HepG2 (cell line): ENCODE measurements around the gene UNC13D. TPM values are rescaled to one million over a fixed set of nuclear protein-coding genes. Genes with fewer than 3 reads are reported as not detected.

Experiments used
- CBX2 ChIP-seq, 2 experiments: fragments of 200-600 bp in 1 of 2; sonication (generic); formaldehyde crosslinking in 1 of 2; IDR thresholded peaks; 2 replicates each; pipeline versions ENCODE4 v1.7.0 to v1.8.1; 2018 to 2022; ENCODE audit warnings: low read depth in 2 of 2, low read length in 1 of 2, mild to moderate bottlenecking in 1 of 2, missing genetic modification reagents in 1 of 2
- FUBP1 ChIP-seq: sonication (generic); formaldehyde crosslinking; IDR thresholded peaks from 2 replicates; pipeline ENCODE4 v1.5.1; 2020; ENCODE audit warnings: missing genetic modification reagents, mild to moderate bottlenecking, borderline replicate concordance
- GABPA ChIP-seq, 2 experiments: IDR thresholded peaks; 2 replicates each; pipeline ENCODE4 v1.6.1; 2011 to 2016; ENCODE audit warnings: low read depth in 2 of 2, low read length in 1 of 2, missing biosample characterization in 1 of 2, missing genetic modification characterization in 1 of 2
- GATAD1 ChIP-seq: IDR thresholded peaks from 2 replicates; pipeline ENCODE4 v1.6.1; 2016; ENCODE audit warnings: missing genetic modification reagents, missing compliant biosample characterization
- GZF1 ChIP-seq: sonication (generic); formaldehyde crosslinking; IDR thresholded peaks from 2 replicates; pipeline ENCODE4 v1.5.1; 2020; ENCODE audit warnings: mild to moderate bottlenecking, missing genetic modification reagents
- KLF11 ChIP-seq: IDR thresholded peaks from 2 replicates; pipeline ENCODE4 v1.6.1; 2016; ENCODE audit warnings: missing compliant biosample characterization
- MIER3 ChIP-seq: IDR thresholded peaks from 2 replicates; pipeline ENCODE4 v1.6.1; 2016; ENCODE audit warnings: missing compliant biosample characterization, borderline replicate concordance
- MZF1 ChIP-seq: sonication (generic); formaldehyde crosslinking; IDR thresholded peaks from 2 replicates; pipeline ENCODE4 v1.8.1; 2023; ENCODE audit warnings: mild to moderate bottlenecking, missing genetic modification reagents, borderline replicate concordance
- NFIC ChIP-seq: IDR thresholded peaks from 2 replicates; pipeline ENCODE4 v1.6.1; 2012; ENCODE audit warnings: mild to moderate bottlenecking, low read length, inconsistent platforms
- NONO ChIP-seq, 2 experiments: fragments of 450-650 bp in 1 of 2; sonication (generic) in 1 of 2; formaldehyde crosslinking in 1 of 2; IDR thresholded peaks in 1 of 2; conservative IDR thresholded peaks in 1 of 2; 2 replicates each; pipeline versions ENCODE4 v1.6.1 to v1.8.0; 2017 to 2022; ENCODE audit warnings: mild to moderate bottlenecking in 1 of 2, missing genetic modification reagents in 1 of 2, moderate library complexity in 1 of 2
- PPARG ChIP-seq: conservative IDR thresholded peaks from 2 replicates; pipeline ENCODE4 v1.6.1; 2016; ENCODE audit warnings: missing biosample characterization, missing genetic modification reagents
- REPIN1 ChIP-seq: sonication (generic); formaldehyde crosslinking; IDR thresholded peaks from 2 replicates; pipeline ENCODE4 v1.8.0; 2022; ENCODE audit warnings: missing genetic modification reagents, low read depth, mild to moderate bottlenecking, borderline replicate concordance
- SOX13 ChIP-seq, 3 experiments: fragments of 450-650 bp in 1 of 3; sonication (generic) in 1 of 3; formaldehyde crosslinking in 1 of 3; IDR thresholded peaks in 2 of 3; conservative IDR thresholded peaks in 1 of 3; 2 replicates each; pipeline versions ENCODE4 v1.5.0 to v1.6.1; 2016 to 2020; ENCODE audit warnings: antibody characterized with exemption in 1 of 3, mild to moderate bottlenecking in 1 of 3, missing compliant biosample characterization in 1 of 3, missing genetic modification reagents in 1 of 3, moderate library complexity in 1 of 3
- ZFAT ChIP-seq: sonication (generic); formaldehyde crosslinking; conservative IDR thresholded peaks from 2 replicates; pipeline ENCODE4 v1.8.1; 2023; ENCODE audit warnings: missing genetic modification reagents, inconsistent platforms
- ZNF17 ChIP-seq: sonication (generic); formaldehyde crosslinking; IDR thresholded peaks from 2 replicates; pipeline ENCODE4 v1.5.0; 2020; ENCODE audit warnings: mild to moderate bottlenecking, missing genetic modification reagents
- ZNF251 ChIP-seq: sonication (generic); formaldehyde crosslinking; IDR thresholded peaks from 2 replicates; pipeline ENCODE4 v1.9.0; 2021; ENCODE audit warnings: mild to moderate bottlenecking, missing genetic modification reagents
- ZNF530 ChIP-seq: sonication (generic); formaldehyde crosslinking; IDR thresholded peaks from 2 replicates; pipeline ENCODE4 v1.5.0; 2020; ENCODE audit warnings: low read depth, mild to moderate bottlenecking, missing genetic modification reagents
- ZNF605 ChIP-seq: sonication (generic); formaldehyde crosslinking; IDR thresholded peaks from 2 replicates; pipeline ENCODE4 v1.8.0; 2022; ENCODE audit warnings: mild to moderate bottlenecking, missing genetic modification reagents
- ZSCAN29 ChIP-seq: sonication (generic); formaldehyde crosslinking; conservative IDR thresholded peaks from 2 replicates; pipeline ENCODE4 v1.4.0; 2020; ENCODE audit warnings: mild to moderate bottlenecking, missing genetic modification reagents
- polyA plus RNA-seq, 8 experiments: library from polyadenylated mRNA; depleted of rRNA in 3 of 8; stranded (reverse) in 7 of 8; unstranded in 1 of 8; fragments of >200 nt; fragmentation: Illumina TruSeq in 4 of 8; extraction: Trizol in 4 of 8; gene quantifications; 2 replicates each; pipeline versions ENCODE4 v1.2.1 to v1.2.3, GENCODE V29; 2011 to 2016; ENCODE audit warnings: low read depth in 4 of 8, missing spikeins in 1 of 8, mixed read lengths in 1 of 8; ENCODE audit not compliant: insufficient read depth in 1 of 8
- total RNA-seq, 5 experiments: library from RNA; depleted of rRNA; stranded (reverse); fragments of >200 nt; fragmentation: Illumina TruSeq; extraction: Trizol; gene quantifications; 2 replicates each; pipeline ENCODE4 v1.2.3, GENCODE V29; 2016; ENCODE audit warnings: low read depth in 1 of 5
- TF ChIP-seq, protein P1 (sequence below): sonication (generic); formaldehyde crosslinking; IDR thresholded peaks from 2 replicates; pipeline ENCODE4 v1.4.0; 2020; ENCODE audit warnings: mild to moderate bottlenecking, missing genetic modification reagents, borderline replicate concordance
- TF ChIP-seq, protein P2 (sequence below): sonication (generic); formaldehyde crosslinking; IDR thresholded peaks from 2 replicates; pipeline ENCODE4 v1.4.0; 2020; ENCODE audit warnings: mild to moderate bottlenecking, missing genetic modification reagents

Gene UNC13D
- total and polyA plus RNA-seq, 2 of the 13 experiments (the other 11 are each of a cell fraction or from before 2014, with no cell fraction given) = 29.7 to 42.7 TPM

- no peak for TF ChIP-seq ZNF530 (CRISPR knock-in tag)
- no peak for TF ChIP-seq ZNF17 (CRISPR knock-in tag)
- TF ChIP-seq GZF1 (CRISPR knock-in tag) = 0 out of 2 replicates have a peak, but pooled peaks have one; percentile 6
- TF ChIP-seq, protein P1, sequence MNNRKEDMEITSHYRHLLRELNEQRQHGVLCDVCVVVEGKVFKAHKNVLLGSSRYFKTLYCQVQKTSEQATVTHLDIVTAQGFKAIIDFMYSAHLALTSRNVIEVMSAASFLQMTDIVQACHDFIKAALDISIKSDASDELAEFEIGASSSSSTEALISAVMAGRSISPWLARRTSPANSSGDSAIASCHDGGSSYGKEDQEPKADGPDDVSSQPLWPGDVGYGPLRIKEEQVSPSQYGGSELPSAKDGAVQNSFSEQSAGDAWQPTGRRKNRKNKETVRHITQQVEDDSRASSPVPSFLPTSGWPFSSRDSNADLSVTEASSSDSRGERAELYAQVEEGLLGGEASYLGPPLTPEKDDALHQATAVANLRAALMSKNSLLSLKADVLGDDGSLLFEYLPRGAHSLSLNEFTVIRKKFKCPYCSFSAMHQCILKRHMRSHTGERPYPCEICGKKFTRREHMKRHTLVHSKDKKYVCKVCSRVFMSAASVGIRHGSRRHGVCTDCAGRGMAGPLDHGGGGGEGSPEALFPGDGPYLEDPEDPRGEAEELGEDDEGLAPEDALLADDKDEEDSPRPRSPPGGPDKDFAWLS = no peak
- TF ChIP-seq KLF11 = no peak; the same call in 1 of the 2 replicates
- TF ChIP-seq MIER3 = no peak
- no peak for TF ChIP-seq PPARG
- no peak for TF ChIP-seq MZF1 (CRISPR knock-in tag)
- no peak for TF ChIP-seq FUBP1 (CRISPR knock-in tag)
- no peak for TF ChIP-seq ZNF251
- TF ChIP-seq, protein P2, sequence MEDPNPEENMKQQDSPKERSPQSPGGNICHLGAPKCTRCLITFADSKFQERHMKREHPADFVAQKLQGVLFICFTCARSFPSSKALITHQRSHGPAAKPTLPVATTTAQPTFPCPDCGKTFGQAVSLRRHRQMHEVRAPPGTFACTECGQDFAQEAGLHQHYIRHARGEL = no peak
- no peak for TF ChIP-seq CBX2 (IDR thresholded peaks at IDR 0.05; ENCODE audit: low read depth, low read length)
- TF ChIP-seq CBX2 (CRISPR knock-in tag; IDR thresholded peaks at IDR 0.05; ENCODE audit: low read depth) = no peak
- no peak for TF ChIP-seq GABPA (IDR thresholded peaks at IDR 0.05; ENCODE audit: low read depth, low read length)
- TF ChIP-seq GABPA (CRISPR knock-in tag; IDR thresholded peaks at IDR 0.05; ENCODE audit: low read depth) = peak; percentile 54; the same call in 1 of the 2 replicates
- TF ChIP-seq ZFAT (CRISPR knock-in tag) = no peak
- no peak for TF ChIP-seq REPIN1 (CRISPR knock-in tag)
- no peak for TF ChIP-seq NONO (IDR thresholded peaks at IDR 0.05)
- peak; percentile 69 for TF ChIP-seq NONO (CRISPR knock-in tag; conservative IDR thresholded peaks at IDR 0.05)
- 0 out of 2 replicates have a peak, but pooled peaks have one; percentile 26 for TF ChIP-seq ZNF605 (CRISPR knock-in tag)
- TF ChIP-seq GATAD1 = 0 out of 2 replicates have a peak, but pooled peaks have one; percentile 4
- TF ChIP-seq ZSCAN29 (CRISPR knock-in tag) = no peak
- no peak; the same call in 1 of the 2 replicates for TF ChIP-seq SOX13 (IDR thresholded peaks at IDR 0.05)
- no peak for TF ChIP-seq SOX13 (CRISPR knock-in tag; conservative IDR thresholded peaks at IDR 0.05 in 1 of 2, IDR thresholded peaks at IDR 0.05 in 1 of 2)
- TF ChIP-seq NFIC = no peak
These were observed at the start of gene UNC13D (continued) for GRCh38 chr17:75843577-75844529.
